SK-N-SH (cell line): ENCODE data around the gene NEIL3. TPM values are rescaled to one million over a fixed set of nuclear protein-coding genes. Genes with fewer than 3 reads are reported as not detected.

Experiments used
- CTCF ChIA-PET: fragments of 300-600, 350-600 bp; formaldehyde crosslinking; extraction: SDS; loops from one replicate; lab custom pipeline; 2021; lab: Yijun Ruan, JAX
- POLR2A ChIA-PET: fragments of 350-600 bp; sonication (Branson Sonifier 250); formaldehyde crosslinking; extraction: SDS; loops from one replicate; lab custom pipeline; 2020; ENCODE audit warnings: antibody characterized with exemption, inconsistent platforms; lab: Yijun Ruan, JAX
- DNase-seq: peaks from one replicate; pipeline ENCODE4 v3.0.0; 2012
- H2AFZ ChIP-seq: fragments of 200-600 bp; sonication (generic); 2 replicates; pipeline ENCODE4 v1.8.1; 2016; ENCODE audit warnings: antibody characterized with exemption, mild to moderate bottlenecking, low read depth
- H3F3A ChIP-seq: fragments of 200-600 bp; sonication (generic); replicated peaks from 2 replicates; pipeline ENCODE3; 2016; ENCODE audit warnings: antibody characterized with exemption, mild to moderate bottlenecking; ENCODE audit not compliant: insufficient read depth
- H3K27ac ChIP-seq, 2 experiments: fragments of 200-500 bp in 1 of 2; fragments of 200-600 bp in 1 of 2; sonication (Bioruptor generic) in 1 of 2; sonication (generic), shearing (Covaris generic) in 1 of 2; 2 replicates each; pipeline versions ENCODE4 v1.5.1 to v1.6.1; 2014 to 2016; ENCODE audit warnings: low read depth in 2 of 2, inconsistent platforms in 1 of 2, low read length in 1 of 2, mild to moderate bottlenecking in 1 of 2, mixed read lengths in 1 of 2
- H3K27me3 ChIP-seq: fragments of 200-600 bp; sonication (generic), shearing (Covaris generic); 2 replicates; pipeline ENCODE4 v1.6.1; 2016; ENCODE audit warnings: mixed run types; ENCODE audit not compliant: insufficient read depth
- H3K36me3 ChIP-seq, 2 experiments: fragments of 200-500 bp in 1 of 2; fragments of 200-600 bp in 1 of 2; sonication (Bioruptor generic) in 1 of 2; sonication (generic) in 1 of 2; replicated peaks in 1 of 2; 2 replicates each; pipeline versions ENCODE3 to v1.5.1; 2014 to 2016; ENCODE audit warnings: low read length in 1 of 2, mild to moderate bottlenecking in 1 of 2; ENCODE audit not compliant: insufficient read depth in 2 of 2, control insufficient read depth in 1 of 2
- H3K4me1 ChIP-seq, 2 experiments: fragments of 200-500 bp in 1 of 2; fragments of 200-600 bp in 1 of 2; sonication (Bioruptor generic) in 1 of 2; sonication (generic), shearing (Covaris generic) in 1 of 2; 2 replicates each; pipeline versions ENCODE4 v1.5.1 to v1.6.1; 2014 to 2016; ENCODE audit warnings: low read depth in 1 of 2, low read length in 1 of 2, mixed run types in 1 of 2; ENCODE audit not compliant: insufficient read depth in 2 of 2, control insufficient read depth in 1 of 2
- H3K4me2 ChIP-seq: fragments of 200-600 bp; sonication (generic), shearing (Covaris generic); 2 replicates; pipeline ENCODE4 v1.6.1; 2017; ENCODE audit warnings: mixed run types
- H3K4me3 ChIP-seq, 2 experiments: fragments of 200-500 bp in 1 of 2; fragments of 200-600 bp in 1 of 2; sonication (Bioruptor generic) in 1 of 2; sonication (generic), shearing (Covaris generic) in 1 of 2; 2 replicates each; pipeline versions ENCODE4 v1.5.1 to v1.8.1; 2014 to 2016; ENCODE audit warnings: low read depth in 2 of 2, inconsistent platforms in 1 of 2, low read length in 1 of 2, mild to moderate bottlenecking in 1 of 2, mixed read lengths in 1 of 2, moderate library complexity in 1 of 2
- H3K79me2 ChIP-seq: fragments of 200-600 bp; sonication (generic); 2 replicates; pipeline ENCODE4 v1.8.1; 2017; ENCODE audit warnings: mild to moderate bottlenecking; ENCODE audit not compliant: insufficient read depth
- H3K9ac ChIP-seq: fragments of 200-600 bp; sonication (generic); 2 replicates; pipeline ENCODE4 v1.6.1; 2017; ENCODE audit warnings: mixed run types
- H3K9me2 ChIP-seq: fragments of 200-600 bp; sonication (generic); 2 replicates; pipeline ENCODE4 v1.6.1; 2017; ENCODE audit warnings: mixed run types
- H3K9me3 ChIP-seq: fragments of 200-600 bp; sonication (generic); 2 replicates; pipeline ENCODE4 v1.6.1; 2017; ENCODE audit warnings: mixed run types, mild to moderate bottlenecking, moderate library complexity
- H4K20me1 ChIP-seq: fragments of 200-600 bp; sonication (generic); 2 replicates; pipeline ENCODE4 v1.6.1; 2017; ENCODE audit warnings: mild to moderate bottlenecking, mixed run types; ENCODE audit not compliant: insufficient read depth
- ELF1 ChIP-seq: IDR thresholded peaks from 2 replicates; pipeline ENCODE4 v1.4.0; 2012
- EP300 ChIP-seq, 2 experiments: IDR thresholded peaks; 2 replicates each; pipeline versions ENCODE4 v1.4.0 to v1.6.1; 2012; ENCODE audit warnings: borderline replicate concordance in 1 of 2, low read depth in 1 of 2, low read length in 1 of 2
- FOXJ3 ChIP-seq: sonication (generic); formaldehyde crosslinking; IDR thresholded peaks from 2 replicates; pipeline ENCODE4 v1.5.1; 2020; ENCODE audit warnings: mild to moderate bottlenecking, missing genetic modification reagents
- FOXM1 ChIP-seq: IDR thresholded peaks from 2 replicates; pipeline ENCODE4 v1.4.0; 2012; ENCODE audit warnings: low read depth, mild to moderate bottlenecking
- GATA2 ChIP-seq: sonication (generic); formaldehyde crosslinking; IDR thresholded peaks from 2 replicates; pipeline ENCODE4 v1.5.0; 2020; ENCODE audit warnings: mild to moderate bottlenecking, missing genetic modification reagents
- IRF3 ChIP-seq: fragments of 150-350 bp; IDR thresholded peaks from 2 replicates; pipeline ENCODE4 v1.6.1; 2016; ENCODE audit warnings: mild to moderate bottlenecking, low read depth, low read length
- MAX ChIP-seq: IDR thresholded peaks from 2 replicates; pipeline ENCODE4 v1.4.0; 2012; ENCODE audit warnings: low read depth
- MEF2A ChIP-seq: IDR thresholded peaks from 2 replicates; pipeline ENCODE4 v1.4.0; 2012; ENCODE audit warnings: low read depth, borderline replicate concordance
- PBX3 ChIP-seq: IDR thresholded peaks from 2 replicates; pipeline ENCODE4; 2012
- RAD21 ChIP-seq: IDR thresholded peaks from 2 replicates; pipeline ENCODE4 v1.6.1; 2012; ENCODE audit warnings: mild to moderate bottlenecking, low read length
- RXRA ChIP-seq: IDR thresholded peaks from 2 replicates; pipeline ENCODE4 v1.4.0; 2012; ENCODE audit warnings: low read depth, mild to moderate bottlenecking, borderline replicate concordance
- SMC3 ChIP-seq: IDR thresholded peaks from 2 replicates; pipeline ENCODE4 v1.6.1; 2012; ENCODE audit warnings: low read depth, low read length, improper control_type of control experiment
- TCF12 ChIP-seq: IDR thresholded peaks from 2 replicates; pipeline ENCODE4 v1.4.0; 2012
- TEAD4 ChIP-seq: IDR thresholded peaks from 2 replicates; pipeline ENCODE4 v1.4.0; 2012; ENCODE audit warnings: mild to moderate bottlenecking, borderline replicate concordance; ENCODE audit not compliant: insufficient read depth
- YY1 ChIP-seq: IDR thresholded peaks from 2 replicates; pipeline ENCODE4 v1.4.0; 2012; ENCODE audit warnings: low read depth, mild to moderate bottlenecking
- ZBTB33 ChIP-seq: IDR thresholded peaks from 2 replicates; pipeline ENCODE4 v1.4.0; 2012; ENCODE audit warnings: low read depth, borderline replicate concordance
- WGBS: methylation state at CpG from one replicate; pipeline ENCODE4 v1.1.6; 2017; ENCODE audit warnings: low lambda C conversion rate; 5-methylcytosine and 5-hydroxymethylcytosine counted together
- polyA plus RNA-seq, 3 experiments: library from polyadenylated mRNA; depleted of rRNA; stranded (reverse); fragments of >200 nt; gene quantifications; 2 replicates each; pipeline ENCODE4 v1.2.3, GENCODE V29; 2012
- TF ChIP-seq, protein P1 (sequence below): fragments of 200-600 bp; sonication (generic); IDR thresholded peaks from 2 replicates; pipeline ENCODE4 v1.6.1; 2017; ENCODE audit warnings: antibody characterized with exemption, mild to moderate bottlenecking, moderate library complexity

Gene NEIL3
- polyA plus RNA-seq, 1 of the 3 experiments (the other 2 are of a cell fraction) = 3.6 TPM

GRCh38 chr4:177285953-177286352 lies 23.7 kb upstream of the NEIL3 start (continued):
- no peak for TF ChIP-seq PBX3
- no peak for TF ChIP-seq SMC3
- TF ChIP-seq, all 33 proteins: peak for 0

GRCh38 chr4:177287255-177287654 lies 22.4 kb upstream of the NEIL3 start:
- WGBS = 0% methylated on average over 1 of the region's 1 CpG
- no peaks in the 10 kb centered on the region for H3K27me3 ChIP-seq

GRCh38 chr4:177288335-177288734 lies 21.3 kb upstream of the NEIL3 start:
- POLR2A ChIA-PET = no interaction called here
- CTCF ChIA-PET = interaction anchor here (0.7 to 1.1 kb wide), 3 partner anchors 15 to 225 kb away, joined by 3 to 7 read pairs (median 3); no protein-coding TSS in a partner anchor
- Histone ChIP-seq H3K4me1 (no peaks in the 10 kb centered on the region; a peak in 1 of 4 replicates), H3K9ac (no peak overlapping the region), H3K4me2 (no peak overlapping the region), H3K79me2 (no peaks in the 10 kb centered on the region), H3K9me2 (no peaks in the 10 kb centered on the region), H3K27ac (no peak overlapping the region), H3K4me3 (no peak overlapping the region), H2AFZ (no peak overlapping the region), H3K27me3 (no peaks in the 10 kb centered on the region), H3K36me3 (no peaks in the 10 kb centered on the region), H4K20me1 (no peaks in the 10 kb centered on the region), H3F3A (peaks cover 4% of the 10 kb centered on the region), H3K9me3 (no peaks in the 10 kb centered on the region)
- no peak for DNase-seq
- no peak for TF ChIP-seq ELF1
- TF ChIP-seq ZBTB33 = no peak
- TF ChIP-seq FOXJ3 = no peak
- TF ChIP-seq YY1 = no peak
- TF ChIP-seq EP300 (IDR thresholded peaks at IDR 0.05; ENCODE audit: borderline replicate concordance in 1 of 2, low read depth in 1 of 2, low read length in 1 of 2) = no peak
- no peak for TF ChIP-seq TEAD4
- no peak for TF ChIP-seq TCF12
- no peak for TF ChIP-seq FOXM1
- TF ChIP-seq IRF3 = no peak
- TF ChIP-seq RXRA = no peak
- TF ChIP-seq PBX3 = no peak
- TF ChIP-seq, protein P1, sequence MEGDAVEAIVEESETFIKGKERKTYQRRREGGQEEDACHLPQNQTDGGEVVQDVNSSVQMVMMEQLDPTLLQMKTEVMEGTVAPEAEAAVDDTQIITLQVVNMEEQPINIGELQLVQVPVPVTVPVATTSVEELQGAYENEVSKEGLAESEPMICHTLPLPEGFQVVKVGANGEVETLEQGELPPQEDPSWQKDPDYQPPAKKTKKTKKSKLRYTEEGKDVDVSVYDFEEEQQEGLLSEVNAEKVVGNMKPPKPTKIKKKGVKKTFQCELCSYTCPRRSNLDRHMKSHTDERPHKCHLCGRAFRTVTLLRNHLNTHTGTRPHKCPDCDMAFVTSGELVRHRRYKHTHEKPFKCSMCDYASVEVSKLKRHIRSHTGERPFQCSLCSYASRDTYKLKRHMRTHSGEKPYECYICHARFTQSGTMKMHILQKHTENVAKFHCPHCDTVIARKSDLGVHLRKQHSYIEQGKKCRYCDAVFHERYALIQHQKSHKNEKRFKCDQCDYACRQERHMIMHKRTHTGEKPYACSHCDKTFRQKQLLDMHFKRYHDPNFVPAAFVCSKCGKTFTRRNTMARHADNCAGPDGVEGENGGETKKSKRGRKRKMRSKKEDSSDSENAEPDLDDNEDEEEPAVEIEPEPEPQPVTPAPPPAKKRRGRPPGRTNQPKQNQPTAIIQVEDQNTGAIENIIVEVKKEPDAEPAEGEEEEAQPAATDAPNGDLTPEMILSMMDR = no peak
- no peak for TF ChIP-seq MAX
- no peak for TF ChIP-seq RAD21
- no peak for TF ChIP-seq SMC3
- no peak for TF ChIP-seq MEF2A
- TF ChIP-seq GATA2 = no peak
- 87% methylated on average over 1 of the region's 1 CpG for WGBS

More at GRCh38 chr4:177287255-177287654, 22.4 kb upstream of the NEIL3 start:
- Histone ChIP-seq H3K9me2 (no peaks in the 10 kb centered on the region), H3F3A (peaks cover 4% of the 10 kb centered on the region), H3K27ac (no peak overlapping the region), H2AFZ (no peak overlapping the region), H3K9ac (no peak overlapping the region), H4K20me1 (no peaks in the 10 kb centered on the region), H3K36me3 (no peaks in the 10 kb centered on the region), H3K9me3 (no peaks in the 10 kb centered on the region), H3K4me3 (no peak overlapping the region), H3K4me2 (no peak overlapping the region), H3K79me2 (no peaks in the 10 kb centered on the region), H3K4me1 (peaks cover 0 to 8% of the 10 kb centered on the region in 2 experiments; a peak in 2 of 4 replicates)
- POLR2A ChIA-PET = no interaction called here
- no peak for DNase-seq
- CTCF ChIA-PET = interaction anchor here (0.7 kb wide), 1 partner anchor 14 kb away, joined by 4 read pairs; no protein-coding TSS in a partner anchor
- TF ChIP-seq GATA2 = no peak
